Measurements from ENCODE around the gene NCOA5.

Gene NCOA5

GRCh38 chr20:46056027-46056833, 33.5 kb downstream of the NCOA5 start:
- TF ChIP-seq CTCF (IDR thresholded peaks at IDR 0.05; ENCODE audit: borderline replicate concordance, insufficient read depth, low read depth, low read length), result no peak
- no peak overlapping the region for H3K4me3 ChIP-seq (ENCODE audit: low read depth, low read length)

DNA sequence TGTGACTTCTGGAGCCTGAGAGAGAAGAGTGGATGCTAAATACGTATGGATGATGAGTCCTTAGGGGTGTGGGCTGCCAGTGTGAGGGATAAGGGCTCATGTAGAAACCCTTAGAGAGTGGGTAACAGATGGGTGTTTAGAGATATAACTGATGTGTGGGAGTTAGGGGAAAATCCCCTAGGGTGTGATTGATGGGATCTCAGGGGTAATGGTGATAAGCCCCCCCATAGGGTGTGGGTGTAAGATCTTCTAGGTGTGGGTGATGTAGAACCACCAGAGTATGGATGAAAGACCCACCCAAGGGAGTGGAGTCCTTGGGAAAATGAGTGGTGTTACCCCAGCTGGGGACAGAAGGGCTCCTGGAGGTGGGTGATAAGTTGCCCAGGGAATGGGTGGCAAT, 34.5 kb downstream of the NCOA5 start:
- no peak overlapping the region for H3K4me3 ChIP-seq (ENCODE audit: low read depth, low read length)
- TF ChIP-seq CTCF (IDR thresholded peaks at IDR 0.05; ENCODE audit: borderline replicate concordance, insufficient read depth, low read depth, low read length), result no peak

DNA sequence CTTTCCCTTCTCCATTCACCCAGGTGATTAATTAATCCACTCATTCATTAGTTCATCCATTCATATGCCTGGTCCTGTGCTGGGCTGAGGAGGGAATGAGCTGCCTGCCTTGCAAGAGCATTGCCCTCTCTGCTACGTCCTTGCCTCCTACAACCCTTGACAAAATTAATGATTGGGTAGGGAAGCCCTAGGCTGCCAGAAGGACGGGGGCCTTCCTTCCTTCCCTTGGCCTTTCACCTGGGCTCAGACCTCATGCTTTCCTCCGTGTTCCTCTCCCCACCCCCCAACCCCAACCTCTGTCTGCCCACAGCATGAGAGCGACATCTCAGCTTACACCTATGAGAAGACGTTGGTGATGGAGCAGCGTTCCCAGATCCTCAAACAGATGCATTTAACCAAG, 35.2 kb downstream of the NCOA5 start:
- H3K4me3 ChIP-seq (ENCODE audit: low read depth, low read length), result no peak overlapping the region
- TF ChIP-seq CTCF (IDR thresholded peaks at IDR 0.05; ENCODE audit: borderline replicate concordance, insufficient read depth, low read depth, low read length), result no peak

DNA sequence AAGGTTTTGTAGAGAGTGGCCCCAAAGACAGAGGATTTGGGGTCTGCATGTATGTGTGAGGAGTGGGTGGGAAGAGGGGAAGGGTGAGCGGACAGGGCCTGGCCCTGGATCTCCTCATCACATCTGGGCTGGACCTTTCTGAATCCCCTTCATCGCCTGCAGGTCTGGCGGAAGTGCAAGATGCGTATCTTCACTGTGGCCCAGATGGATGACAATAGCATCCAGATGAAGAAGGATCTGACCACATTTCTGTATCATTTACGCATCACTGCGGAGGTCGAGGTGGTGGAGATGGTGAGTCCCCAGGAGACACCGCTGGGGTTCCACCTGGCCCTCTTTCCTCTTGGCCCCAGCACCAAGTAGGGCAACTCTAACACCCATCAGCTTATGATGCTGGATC, 36.3 kb downstream of the NCOA5 start:
- TF ChIP-seq CTCF (IDR thresholded peaks at IDR 0.05; ENCODE audit: borderline replicate concordance, insufficient read depth, low read depth, low read length), result no peak

GRCh38 chr20:46051556-46052308, 38.0 kb downstream of the NCOA5 start:
- no peak for TF ChIP-seq CTCF (IDR thresholded peaks at IDR 0.05; ENCODE audit: borderline replicate concordance, insufficient read depth, low read depth, low read length)
- H3K4me3 ChIP-seq (ENCODE audit: low read depth, low read length), result no peak overlapping the region

More for the DNA sequence above, 36.3 kb downstream of the NCOA5 start:
- H3K4me3 ChIP-seq (ENCODE audit: low read depth, low read length), result no peak overlapping the region

DNA sequence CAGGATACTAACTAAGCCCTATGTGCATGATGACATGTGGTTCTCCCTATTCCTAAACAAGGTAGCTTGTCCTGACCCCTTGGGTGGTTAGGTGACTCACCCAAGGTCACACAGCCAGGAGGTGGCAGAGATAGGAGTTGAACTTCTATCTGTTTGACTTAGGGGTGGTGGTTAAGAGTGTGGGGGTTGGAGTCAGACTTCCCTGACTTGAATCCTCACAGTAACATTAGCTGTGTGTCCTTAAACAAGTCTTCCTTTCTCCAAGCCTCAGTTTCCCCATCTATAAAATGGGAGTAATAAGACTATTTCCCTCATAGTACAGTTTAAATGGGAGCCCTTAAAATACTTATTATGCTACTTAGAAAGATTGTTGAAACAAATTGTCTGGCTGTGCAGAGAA, 38.9 kb downstream of the NCOA5 start:
- no peak overlapping the region for H3K4me3 ChIP-seq (ENCODE audit: low read depth, low read length)
- no peak for TF ChIP-seq CTCF (IDR thresholded peaks at IDR 0.05; ENCODE audit: borderline replicate concordance, insufficient read depth, low read depth, low read length)

- no peak for TF ChIP-seq CTCF (IDR thresholded peaks at IDR 0.05; ENCODE audit: borderline replicate concordance, insufficient read depth, low read depth, low read length)
- H3K4me3 ChIP-seq (ENCODE audit: low read depth, low read length), result no peak overlapping the region
These were observed 39.3 kb downstream of the NCOA5 start for GRCh38 chr20:46050444-46050843.
